T-helper 1 cell treated with Interleukin-12 subunit alpha and Interleukin-12 subunit beta and Interleukin-4 antibody, amounts not matched to agents 30 μg/mL and 1 μg/mL, for 36 hours (primary cell): ENCODE data around the gene NEURL2.
A peak's percentile ranks its signal among the peaks of the same experiment; 100 is the strongest.
"Not testable (repeated sequence)": the region's sequence is repeated elsewhere in the genome, so short reads cannot be mapped to it uniquely, and the experiment has no call there.

Source experiments
- H3K27ac Mint-ChIP-seq: one replicate; pipeline ENCODE4 v1.8.0; 2021; ENCODE audit warnings: mild to moderate bottlenecking, mixed read lengths
- H3K27me3 Mint-ChIP-seq: one replicate; pipeline ENCODE4 v1.8.0; 2021; ENCODE audit warnings: low read depth, mixed read lengths
- H3K36me3 Mint-ChIP-seq: one replicate; pipeline ENCODE4 v1.8.0; 2021; ENCODE audit warnings: low read depth, mixed read lengths
- H3K4me1 Mint-ChIP-seq: one replicate; pipeline ENCODE4 v1.8.0; 2021; ENCODE audit warnings: low read depth, mixed read lengths
- H3K4me3 Mint-ChIP-seq: one replicate; pipeline ENCODE4 v1.8.0; 2021; ENCODE audit warnings: mild to moderate bottlenecking, moderate library complexity, mixed read lengths
- H3K9me3 Mint-ChIP-seq: one replicate; pipeline ENCODE4 v1.8.0; 2021; ENCODE audit warnings: mixed read lengths

Gene NEURL2

DNA sequence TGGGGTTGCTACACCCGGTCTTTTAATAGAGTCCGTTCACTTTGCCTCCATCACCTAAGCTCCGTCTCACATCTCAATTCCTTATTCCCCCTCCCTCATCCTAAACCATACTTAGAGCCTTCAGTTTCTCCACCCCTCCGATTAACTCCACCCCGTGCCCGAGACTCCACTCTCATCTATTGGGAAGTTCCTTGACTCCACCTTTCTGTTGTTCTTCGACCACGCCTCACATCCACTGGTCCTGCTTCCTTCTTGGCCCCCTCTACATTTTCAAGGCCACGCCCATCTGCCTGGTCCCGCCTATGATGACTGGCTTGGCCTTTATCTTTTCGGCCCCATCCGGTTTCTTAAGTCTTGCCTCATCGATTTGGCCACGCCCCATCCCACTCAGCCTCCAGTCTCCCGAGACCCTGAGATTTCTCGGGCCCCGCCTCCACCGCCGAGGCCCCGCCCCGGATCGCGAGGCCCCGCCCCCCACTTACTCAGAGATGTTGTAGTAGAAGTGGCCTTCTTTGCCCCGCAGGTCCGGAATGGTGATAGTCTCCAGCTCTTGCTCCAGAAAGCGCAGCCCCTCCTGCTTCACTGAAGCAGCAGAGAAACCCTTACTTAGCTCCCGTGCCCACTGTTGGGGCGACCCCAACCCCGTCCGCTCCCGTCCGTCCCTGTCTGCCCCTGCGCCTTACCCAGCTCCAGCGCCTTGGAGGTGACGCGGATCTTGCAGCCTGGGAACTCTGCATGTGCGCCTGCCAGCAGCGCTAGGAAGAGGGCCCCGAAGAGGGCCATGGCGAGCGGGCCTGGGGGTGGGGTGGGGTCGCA lies 19.9 kb upstream of the NEURL2 start:
- no peaks in the 10 kb centered on the region for H3K36me3 Mint-ChIP-seq
- peak overlapping the region; percentile 23 for H3K27ac Mint-ChIP-seq
- peaks cover 10% of the 10 kb centered on the region for H3K4me1 Mint-ChIP-seq
- H3K27me3 Mint-ChIP-seq: peaks cover 18% of the 10 kb centered on the region
- no peaks in the 10 kb centered on the region for H3K9me3 Mint-ChIP-seq
- peak overlapping the region; percentile 51 for H3K4me3 Mint-ChIP-seq

GRCh38 chr20:45909817-45910669 lies 19.0 kb upstream of the NEURL2 start:
- peak overlapping the region; percentile 51 for H3K4me3 Mint-ChIP-seq
- no peaks in the 10 kb centered on the region for H3K36me3 Mint-ChIP-seq
- no peak overlapping the region for H3K27ac Mint-ChIP-seq
- H3K9me3 Mint-ChIP-seq: no peaks in the 10 kb centered on the region
- H3K4me1 Mint-ChIP-seq: peaks cover 10% of the 10 kb centered on the region
- H3K27me3 Mint-ChIP-seq: peaks cover 14% of the 10 kb centered on the region

GRCh38 chr20:45909336-45909808 lies 18.4 kb upstream of the NEURL2 start:
- no peak overlapping the region for H3K27ac Mint-ChIP-seq
- H3K36me3 Mint-ChIP-seq: no peaks in the 10 kb centered on the region
- H3K9me3 Mint-ChIP-seq: no peaks in the 10 kb centered on the region
- peaks cover 10% of the 10 kb centered on the region for H3K4me1 Mint-ChIP-seq
- H3K27me3 Mint-ChIP-seq: peaks cover 11% of the 10 kb centered on the region
- no peak overlapping the region for H3K4me3 Mint-ChIP-seq

DNA sequence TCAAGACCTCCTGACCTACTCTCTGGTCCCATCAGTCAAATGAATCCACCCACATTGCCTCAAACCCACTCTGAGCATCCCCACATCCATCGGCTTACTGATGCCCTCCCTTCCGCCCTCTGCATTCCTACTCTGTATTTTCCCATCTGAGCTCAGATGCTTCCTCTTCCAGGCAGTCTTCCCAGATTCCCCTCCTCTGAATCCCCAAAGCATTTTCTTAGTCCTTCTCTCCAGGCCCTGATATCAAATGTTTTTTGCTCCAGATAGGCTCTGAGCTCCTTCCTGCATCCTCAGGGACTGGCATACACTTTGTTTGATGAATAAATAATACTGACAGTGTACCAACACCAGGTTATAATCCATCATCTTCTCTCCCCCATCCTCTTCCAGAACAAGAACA lies 17.1 kb upstream of the NEURL2 start:
- Mint-ChIP-seq H3K27ac (no peak overlapping the region), H3K36me3 (no peaks in the 10 kb centered on the region), H3K27me3 (peaks cover 7% of the 10 kb centered on the region), H3K9me3 (no peaks in the 10 kb centered on the region), H3K4me1 (peaks cover 10% of the 10 kb centered on the region), H3K4me3 (no peak overlapping the region)

DNA sequence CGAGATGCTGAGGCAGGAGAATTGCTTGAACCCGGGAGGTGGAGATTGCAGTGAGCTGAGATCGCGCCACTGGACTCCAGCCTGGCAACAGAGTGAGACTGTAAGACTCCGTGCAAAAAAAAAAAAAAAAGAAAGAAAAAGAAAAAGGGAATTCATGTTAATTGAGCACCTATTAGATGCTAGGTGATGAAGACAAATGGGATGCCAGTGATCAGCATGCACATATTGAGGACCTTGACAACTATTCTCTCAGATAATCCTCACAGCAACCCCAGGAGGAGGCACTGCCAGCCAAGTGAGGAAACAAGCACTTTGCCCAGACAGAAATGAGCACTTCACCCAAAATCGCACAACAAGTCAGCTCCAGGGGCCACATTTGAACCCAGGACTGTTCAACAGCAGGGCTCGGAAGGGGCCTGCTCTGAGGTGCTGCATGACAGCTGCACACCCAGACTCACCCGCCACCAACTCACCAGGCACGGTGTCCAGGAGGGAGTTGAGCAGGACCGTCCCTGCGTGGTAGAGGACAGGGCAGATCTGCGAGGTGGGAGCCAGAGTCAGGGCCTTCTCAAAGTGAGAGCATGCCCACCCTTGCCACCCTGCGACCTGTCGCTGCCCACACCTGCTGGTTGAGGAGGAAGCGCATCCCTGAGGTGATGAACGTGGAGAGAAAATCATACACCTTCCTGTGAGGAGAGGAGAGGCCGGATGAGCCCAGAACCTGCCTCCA lies 16.4 kb upstream of the NEURL2 start:
- Mint-ChIP-seq H3K27me3 (peaks cover 3% of the 10 kb centered on the region), H3K9me3 (no peaks in the 10 kb centered on the region), H3K4me3 (no peak overlapping the region), H3K36me3 (no peaks in the 10 kb centered on the region), H3K27ac (no peak overlapping the region), H3K4me1 (peaks cover 10% of the 10 kb centered on the region)

DNA sequence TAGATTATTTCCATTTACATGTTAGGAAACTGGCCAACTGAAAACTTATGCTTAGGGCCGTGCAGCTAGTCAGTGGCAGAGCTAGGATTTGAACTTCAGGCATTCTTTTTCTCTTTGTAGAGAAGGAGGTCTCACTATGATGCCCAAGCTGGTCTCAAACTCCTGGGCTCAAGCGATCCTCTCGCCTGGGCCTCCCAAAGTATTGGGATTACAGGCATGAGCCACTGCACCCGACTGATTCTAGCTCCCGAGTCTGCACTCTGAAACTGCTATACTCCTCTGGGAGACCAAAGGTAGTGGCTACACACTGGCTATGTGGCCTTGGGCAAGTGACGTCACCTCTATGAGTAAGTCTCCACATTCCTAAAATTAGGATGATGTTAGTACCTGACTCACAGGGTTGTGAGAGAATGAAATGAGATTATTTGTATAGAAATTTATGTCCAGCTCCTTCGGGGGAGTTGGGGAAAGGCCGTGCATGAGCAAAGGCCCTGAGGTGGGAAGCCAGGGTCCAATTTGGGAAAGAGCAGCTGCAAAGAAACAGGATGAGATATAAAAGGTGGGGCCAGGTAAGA lies 14.6 kb upstream of the NEURL2 start:
- no peaks in the 10 kb centered on the region for H3K9me3 Mint-ChIP-seq
- peaks cover 2% of the 10 kb centered on the region for H3K4me1 Mint-ChIP-seq
- H3K27ac Mint-ChIP-seq: no peak overlapping the region
- no peaks in the 10 kb centered on the region for H3K27me3 Mint-ChIP-seq
- no peak overlapping the region for H3K4me3 Mint-ChIP-seq
- no peaks in the 10 kb centered on the region for H3K36me3 Mint-ChIP-seq

GRCh38 chr20:45904583-45905504 lies 13.8 kb upstream of the NEURL2 start:
- no peaks in the 10 kb centered on the region for H3K36me3 Mint-ChIP-seq
- no peaks in the 10 kb centered on the region for H3K9me3 Mint-ChIP-seq
- H3K4me3 Mint-ChIP-seq: no peak overlapping the region
- H3K27me3 Mint-ChIP-seq: no peaks in the 10 kb centered on the region
- H3K4me1 Mint-ChIP-seq: no peaks in the 10 kb centered on the region
- no peak overlapping the region for H3K27ac Mint-ChIP-seq

DNA sequence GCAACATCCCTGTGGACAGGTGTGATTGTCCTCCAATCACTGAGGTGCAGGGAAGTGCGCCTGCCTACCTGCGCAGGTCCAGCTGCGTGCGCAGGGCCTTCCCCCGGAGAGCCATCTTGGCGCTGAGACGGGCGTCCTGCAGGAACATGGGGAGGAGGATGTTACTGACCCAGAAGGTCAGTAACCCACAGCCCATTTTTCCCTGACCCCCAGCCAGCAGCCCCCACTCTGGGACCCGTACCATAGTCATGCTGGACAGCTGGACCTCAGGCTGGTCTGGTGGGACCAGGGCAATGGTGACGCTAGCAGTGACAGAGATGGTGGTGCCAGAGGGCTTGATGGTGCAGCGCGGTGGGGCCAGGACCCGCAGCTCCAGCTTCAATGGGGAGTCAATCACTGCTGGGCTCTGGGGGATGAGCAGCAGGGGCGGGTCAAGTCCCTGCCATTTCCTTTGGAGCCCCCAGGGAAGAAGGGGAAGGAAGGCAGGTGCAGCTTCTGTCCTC lies 11.2 kb upstream of the NEURL2 start:
- H3K27me3 Mint-ChIP-seq: no peaks in the 10 kb centered on the region
- H3K9me3 Mint-ChIP-seq: no peaks in the 10 kb centered on the region
- H3K4me1 Mint-ChIP-seq: no peaks in the 10 kb centered on the region

GRCh38 chr20:45901332-45901731 lies 10.3 kb upstream of the NEURL2 start:
- H3K27ac Mint-ChIP-seq, H3K36me3 Mint-ChIP-seq, H3K9me3 Mint-ChIP-seq, H3K4me3 Mint-ChIP-seq, H3K27me3 Mint-ChIP-seq, H3K4me1 Mint-ChIP-seq: not testable (repeated sequence)

More for the DNA sequence above, 11.2 kb upstream of the NEURL2 start:
- H3K36me3 Mint-ChIP-seq: peaks cover 3% of the 10 kb centered on the region
- H3K27ac Mint-ChIP-seq: no peak overlapping the region
- no peak overlapping the region for H3K4me3 Mint-ChIP-seq

DNA sequence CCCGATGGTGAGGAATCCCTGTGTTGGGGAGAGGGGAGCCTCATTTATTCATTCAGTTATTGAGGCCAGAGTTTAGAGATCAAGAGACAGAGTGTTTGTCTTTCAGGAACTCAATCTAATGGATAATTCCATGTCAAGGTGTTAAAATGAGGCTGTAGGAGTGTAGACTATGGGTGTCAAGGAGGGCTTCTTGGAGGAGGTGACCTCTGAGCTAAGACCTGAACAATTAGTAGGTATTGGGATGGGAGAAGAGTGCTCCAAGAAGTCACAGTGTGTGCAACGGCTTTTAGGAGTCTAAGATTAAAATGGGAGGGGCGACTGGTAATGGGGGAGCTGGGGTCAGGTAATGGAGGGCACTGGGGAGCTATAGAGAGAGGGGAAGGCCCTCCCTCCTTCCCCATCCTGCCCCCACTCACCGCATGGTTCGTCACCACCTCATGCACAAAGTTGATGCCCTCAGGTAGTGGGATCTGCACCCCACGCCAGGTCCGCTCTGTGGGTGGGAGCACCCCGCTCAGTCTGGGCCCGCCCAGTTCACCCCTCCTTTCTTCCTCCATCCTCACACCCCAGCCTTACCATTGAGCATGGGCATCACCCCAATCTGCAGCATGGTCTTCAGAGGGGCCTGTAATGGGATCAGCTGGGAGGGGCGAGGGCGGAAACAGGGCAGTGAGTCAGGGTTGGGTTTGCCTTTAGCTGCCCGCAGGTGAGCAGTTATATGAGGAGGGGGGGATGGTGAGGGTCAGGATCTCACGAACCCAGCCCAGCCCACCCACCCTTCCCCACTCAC lies 8.2 kb upstream of the NEURL2 start:
- Mint-ChIP-seq H3K27ac (no peak overlapping the region), H3K4me3 (no peak overlapping the region), H3K9me3 (no peaks in the 10 kb centered on the region), H3K4me1 (no peaks in the 10 kb centered on the region), H3K36me3 (peaks cover 3% of the 10 kb centered on the region), H3K27me3 (no peaks in the 10 kb centered on the region)

- no peaks in the 10 kb centered on the region for H3K9me3 Mint-ChIP-seq
- H3K36me3 Mint-ChIP-seq: peaks cover 7% of the 10 kb centered on the region
- no peak overlapping the region for H3K27ac Mint-ChIP-seq
- H3K4me1 Mint-ChIP-seq: no peaks in the 10 kb centered on the region
- H3K27me3 Mint-ChIP-seq: no peaks in the 10 kb centered on the region
- no peak overlapping the region for H3K4me3 Mint-ChIP-seq
Observed at GRCh38 chr20:45898285-45898684, 7.3 kb upstream of the NEURL2 start.

GRCh38 chr20:45897692-45898091 lies 6.7 kb upstream of the NEURL2 start:
- peaks cover 7% of the 10 kb centered on the region for H3K36me3 Mint-ChIP-seq
- peaks cover 4% of the 10 kb centered on the region for H3K4me1 Mint-ChIP-seq
- no peak overlapping the region for H3K27ac Mint-ChIP-seq
- H3K27me3 Mint-ChIP-seq: no peaks in the 10 kb centered on the region
- no peaks in the 10 kb centered on the region for H3K9me3 Mint-ChIP-seq
- no peak overlapping the region for H3K4me3 Mint-ChIP-seq

GRCh38 chr20:45897289-45897688 lies 6.3 kb upstream of the NEURL2 start:
- Mint-ChIP-seq H3K36me3 (peaks cover 7% of the 10 kb centered on the region), H3K27me3 (no peaks in the 10 kb centered on the region), H3K27ac (no peak overlapping the region), H3K9me3 (no peaks in the 10 kb centered on the region), H3K4me3 (no peak overlapping the region), H3K4me1 (peaks cover 8% of the 10 kb centered on the region)
